K562 (cell line): ENCODE results near the gene GTPBP2. TPM values are rescaled to one million over a fixed set of nuclear protein-coding genes. Genes with fewer than 3 reads are reported as not detected.

Experiments used
- CHD4 ChIP-seq: fragments of 200-600 bp; sonication (generic); IDR thresholded peaks from 3 replicates; pipeline ENCODE4 v1.6.1; 2012; ENCODE audit warnings: low read depth, mild to moderate bottlenecking, mixed read lengths, low read length, inconsistent platforms; ENCODE audit not compliant: insufficient read depth, insufficient replicate concordance, poor library complexity, severe bottlenecking
- CREM ChIP-seq: IDR thresholded peaks from 2 replicates; pipeline ENCODE4 v1.6.1; 2014; ENCODE audit warnings: antibody characterized with exemption, low read depth
- FOXA3 ChIP-seq, 2 experiments: fragments of 450-650 bp in 1 of 2; sonication (generic) in 1 of 2; formaldehyde crosslinking; IDR thresholded peaks in 1 of 2; conservative IDR thresholded peaks in 1 of 2; 2 replicates each; pipeline versions ENCODE4 v1.4.0 to v1.8.0; 2020 to 2022; ENCODE audit warnings: mild to moderate bottlenecking in 2 of 2, missing genetic modification reagents in 1 of 2
- FOXM1 ChIP-seq, 2 experiments: fragments of 450-650 bp in 1 of 2; sonication (generic) in 1 of 2; formaldehyde crosslinking in 1 of 2; IDR thresholded peaks; 2 replicates each; pipeline versions ENCODE4 v1.6.1 to v1.9.0; 2017 to 2022; ENCODE audit warnings: low read depth in 2 of 2, mild to moderate bottlenecking in 2 of 2, missing genetic modification reagents in 1 of 2, moderate library complexity in 1 of 2
- HDAC2 ChIP-seq: fragments of 450-650 bp; IDR thresholded peaks from 2 replicates; pipeline ENCODE4 v1.6.1; 2016; ENCODE audit warnings: mild to moderate bottlenecking
- KLF16 ChIP-seq: IDR thresholded peaks from 2 replicates; pipeline ENCODE4 v1.6.1; 2016; ENCODE audit warnings: antibody characterized with exemption
- MTF1 ChIP-seq: fragments of 250-450 bp; sonication (Bioruptor Pico); IDR thresholded peaks from 2 replicates; pipeline ENCODE4 v1.9.0; 2021; ENCODE audit warnings: moderate library complexity, mild to moderate bottlenecking, inconsistent platforms, borderline replicate concordance
- NFE2L1 ChIP-seq: fragments of 450-650 bp; IDR thresholded peaks from 2 replicates; pipeline ENCODE4 v1.6.1; 2016; ENCODE audit warnings: missing genetic modification characterization, low read depth, mild to moderate bottlenecking, missing compliant biosample characterization, moderate library complexity, borderline replicate concordance
- SAP30 ChIP-seq: fragments of 200-600 bp; sonication (generic); IDR thresholded peaks from 2 replicates; pipeline ENCODE4 v1.6.1; 2012; ENCODE audit warnings: borderline replicate concordance, low read depth, mild to moderate bottlenecking, moderate library complexity, low read length, control low read depth, inconsistent platforms; ENCODE audit not compliant: insufficient read depth, poor library complexity, severe bottlenecking
- SMC3 ChIP-seq: conservative IDR thresholded peaks from 2 replicates; pipeline ENCODE4 v1.6.1; 2011; ENCODE audit warnings: low read depth, low read length, improper control_type of control experiment; ENCODE audit not compliant: insufficient read depth
- ZBTB1 ChIP-seq: sonication (generic); formaldehyde crosslinking; IDR thresholded peaks from 2 replicates; pipeline ENCODE4 v1.8.1; 2023; ENCODE audit warnings: missing genetic modification reagents, low read depth, mild to moderate bottlenecking, borderline replicate concordance
- ZNF12 ChIP-seq: sonication (generic); formaldehyde crosslinking; IDR thresholded peaks from 2 replicates; pipeline ENCODE4 v1.4.0; 2020; ENCODE audit warnings: mild to moderate bottlenecking, missing genetic modification reagents
- ZNF165 ChIP-seq: fragments of 250-450 bp; sonication (Bioruptor Pico); IDR thresholded peaks from 2 replicates; pipeline ENCODE4 v1.4.0; 2020; ENCODE audit warnings: borderline replicate concordance
- ZNF431 ChIP-seq: sonication (generic); formaldehyde crosslinking; IDR thresholded peaks from 2 replicates; pipeline ENCODE4 v1.8.0; 2022; ENCODE audit warnings: mild to moderate bottlenecking, missing genetic modification reagents
- ZNF778 ChIP-seq: fragments of 450-650 bp; formaldehyde crosslinking; IDR thresholded peaks from 2 replicates; pipeline ENCODE4 v1.4.0; 2020; ENCODE audit warnings: mild to moderate bottlenecking, moderate library complexity
- polyA plus RNA-seq, 8 experiments: library from polyadenylated mRNA; depleted of rRNA in 4 of 8; stranded (reverse) in 5 of 8; unstranded in 3 of 8; fragments of >200 nt; fragmentation: Nextera tagmentation in 2 of 8; fragmentation: Illumina TruSeq in 1 of 8; extraction: Ambion mirVana in 2 of 8; extraction: Trizol in 1 of 8; gene quantifications; 2 replicates each; pipeline versions ENCODE4 v1.2.1 to v1.2.3, GENCODE V29; 2011 to 2014; ENCODE audit warnings: inconsistent platforms in 1 of 8, missing spikeins in 1 of 8
- total RNA-seq, 7 experiments: library from RNA; depleted of rRNA in 6 of 7; stranded (reverse); fragments of >200 nt in 6 of 7; fragmentation: Illumina TruSeq in 2 of 7; extraction: Trizol in 2 of 7; gene quantifications; 2 replicates each; pipeline versions ENCODE4 v1.2.1 to v1.2.3, GENCODE V29; 2011 to 2021; ENCODE audit warnings: low replicate concordance in 1 of 7
- TF ChIP-seq, protein P1 (sequence below): fragments of 450-650 bp; IDR thresholded peaks from 2 replicates; pipeline ENCODE4 v1.6.1; 2017; ENCODE audit warnings: mild to moderate bottlenecking, moderate library complexity
- TF ChIP-seq, protein P2 (sequence below), 2 experiments: IDR thresholded peaks in 1 of 2; conservative IDR thresholded peaks in 1 of 2; 2 replicates each; pipeline ENCODE4 v1.6.1; 2016; ENCODE audit warnings: low read depth in 2 of 2, mild to moderate bottlenecking in 1 of 2, missing compliant biosample characterization in 1 of 2, missing genetic modification characterization in 1 of 2, moderate library complexity in 1 of 2
- TF ChIP-seq, protein P3 (sequence below): fragments of 450-650 bp; IDR thresholded peaks from 2 replicates; pipeline ENCODE4 v1.7.1; 2018; ENCODE audit warnings: mild to moderate bottlenecking, low read depth; ENCODE audit not compliant: partially characterized antibody

Gene GTPBP2
- total and polyA plus RNA-seq, 9 of the 15 experiments (the other 6 are each of a cell fraction or from before 2014, with no cell fraction given): 48.4 to 196 (median 111) TPM

DNA sequence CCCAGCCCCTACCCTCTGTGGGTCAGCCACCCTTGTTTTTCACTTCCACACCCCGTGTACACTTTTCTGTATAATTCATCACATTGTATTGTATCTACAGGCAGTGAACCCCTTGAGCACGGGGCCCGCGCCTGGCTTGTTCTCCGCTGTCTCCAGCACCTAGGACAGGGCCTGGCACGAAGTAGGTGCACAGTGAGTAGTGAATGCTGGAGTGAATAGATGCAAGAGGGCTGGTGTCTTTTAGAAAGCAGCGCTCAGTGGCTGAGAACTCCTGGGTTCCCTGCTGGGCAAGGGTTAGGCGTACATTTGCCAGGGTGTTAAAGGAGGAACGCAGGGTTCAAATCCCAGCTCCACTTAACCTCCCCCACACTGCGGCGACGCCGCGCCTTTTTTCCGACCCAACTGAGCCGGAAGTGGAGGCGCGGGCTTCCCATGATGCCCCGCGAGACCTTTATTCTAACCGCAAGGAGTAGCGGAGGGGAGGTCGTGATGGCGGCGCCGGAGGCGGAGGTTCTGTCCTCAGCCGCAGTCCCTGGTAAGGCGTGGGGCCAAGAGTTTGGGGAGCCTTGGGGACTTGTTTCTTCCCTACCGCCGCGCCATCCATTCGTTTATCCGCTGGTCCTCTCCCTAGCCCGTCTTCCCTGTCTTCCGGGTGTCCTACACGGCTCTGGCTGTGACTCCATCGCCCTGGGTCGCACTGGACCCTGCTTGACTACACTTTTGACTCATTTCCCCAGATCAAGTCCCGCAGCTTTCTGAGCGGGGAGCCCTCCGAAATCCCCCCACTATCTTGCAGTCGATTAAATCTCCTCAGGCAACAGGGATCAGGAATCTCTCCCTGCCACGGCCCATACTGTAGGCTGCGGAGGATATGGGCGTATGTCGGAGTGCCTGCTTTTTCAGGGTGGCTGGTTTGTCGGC is 6.6 kb upstream of the GTPBP2 start, which contains the start of gene MAD2L1BP (continued):
- TF ChIP-seq ZNF12: peak; percentile 69; the same call in 1 of the 2 replicates
- TF ChIP-seq CREM: peak; percentile 87
- TF ChIP-seq MTF1 (CRISPR knock-in tag): no peak
- peak; percentile 86 for TF ChIP-seq SAP30
- TF ChIP-seq, protein P1, sequence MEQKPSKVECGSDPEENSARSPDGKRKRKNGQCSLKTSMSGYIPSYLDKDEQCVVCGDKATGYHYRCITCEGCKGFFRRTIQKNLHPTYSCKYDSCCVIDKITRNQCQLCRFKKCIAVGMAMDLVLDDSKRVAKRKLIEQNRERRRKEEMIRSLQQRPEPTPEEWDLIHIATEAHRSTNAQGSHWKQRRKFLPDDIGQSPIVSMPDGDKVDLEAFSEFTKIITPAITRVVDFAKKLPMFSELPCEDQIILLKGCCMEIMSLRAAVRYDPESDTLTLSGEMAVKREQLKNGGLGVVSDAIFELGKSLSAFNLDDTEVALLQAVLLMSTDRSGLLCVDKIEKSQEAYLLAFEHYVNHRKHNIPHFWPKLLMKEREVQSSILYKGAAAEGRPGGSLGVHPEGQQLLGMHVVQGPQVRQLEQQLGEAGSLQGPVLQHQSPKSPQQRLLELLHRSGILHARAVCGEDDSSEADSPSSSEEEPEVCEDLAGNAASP: no peak
- TF ChIP-seq, protein P2, sequence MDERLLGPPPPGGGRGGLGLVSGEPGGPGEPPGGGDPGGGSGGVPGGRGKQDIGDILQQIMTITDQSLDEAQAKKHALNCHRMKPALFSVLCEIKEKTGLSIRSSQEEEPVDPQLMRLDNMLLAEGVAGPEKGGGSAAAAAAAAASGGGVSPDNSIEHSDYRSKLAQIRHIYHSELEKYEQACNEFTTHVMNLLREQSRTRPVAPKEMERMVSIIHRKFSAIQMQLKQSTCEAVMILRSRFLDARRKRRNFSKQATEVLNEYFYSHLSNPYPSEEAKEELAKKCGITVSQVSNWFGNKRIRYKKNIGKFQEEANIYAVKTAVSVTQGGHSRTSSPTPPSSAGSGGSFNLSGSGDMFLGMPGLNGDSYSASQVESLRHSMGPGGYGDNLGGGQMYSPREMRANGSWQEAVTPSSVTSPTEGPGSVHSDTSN (CRISPR knock-in tag; IDR thresholded peaks at IDR 0.05; ENCODE audit: low read depth): no peak
- TF ChIP-seq, protein P2 (tag; conservative IDR thresholded peaks at IDR 0.05; ENCODE audit: low read depth): no peak
- TF ChIP-seq KLF16: peak; percentile 60
- no peak for TF ChIP-seq ZBTB1 (CRISPR knock-in tag)
- no peak for TF ChIP-seq ZNF165 (CRISPR knock-in tag)
- no peak for TF ChIP-seq ZNF778 (CRISPR knock-in tag)
- TF ChIP-seq FOXM1 (IDR thresholded peaks at IDR 0.05; ENCODE audit: low read depth): peak; percentile 27; the same call in 1 of the 2 replicates
- TF ChIP-seq FOXM1 (CRISPR knock-in tag; IDR thresholded peaks at IDR 0.05; ENCODE audit: low read depth): no peak; the same call in 1 of the 2 replicates
- TF ChIP-seq SMC3: no peak
- TF ChIP-seq FOXA3 (CRISPR knock-in tag; conservative IDR thresholded peaks at IDR 0.05 in 1 of 2, IDR thresholded peaks at IDR 0.05 in 1 of 2): no peak; a peak in 1 of 4 replicates
- TF ChIP-seq HDAC2: peak; percentile 98
- TF ChIP-seq NFE2L1 (tag): no peak
- TF ChIP-seq ZNF431 (CRISPR knock-in tag): 0 out of 2 replicates have a peak, but pooled peaks have one; percentile 54
- peak; percentile 74 for TF ChIP-seq CHD4
- TF ChIP-seq, protein P3, sequence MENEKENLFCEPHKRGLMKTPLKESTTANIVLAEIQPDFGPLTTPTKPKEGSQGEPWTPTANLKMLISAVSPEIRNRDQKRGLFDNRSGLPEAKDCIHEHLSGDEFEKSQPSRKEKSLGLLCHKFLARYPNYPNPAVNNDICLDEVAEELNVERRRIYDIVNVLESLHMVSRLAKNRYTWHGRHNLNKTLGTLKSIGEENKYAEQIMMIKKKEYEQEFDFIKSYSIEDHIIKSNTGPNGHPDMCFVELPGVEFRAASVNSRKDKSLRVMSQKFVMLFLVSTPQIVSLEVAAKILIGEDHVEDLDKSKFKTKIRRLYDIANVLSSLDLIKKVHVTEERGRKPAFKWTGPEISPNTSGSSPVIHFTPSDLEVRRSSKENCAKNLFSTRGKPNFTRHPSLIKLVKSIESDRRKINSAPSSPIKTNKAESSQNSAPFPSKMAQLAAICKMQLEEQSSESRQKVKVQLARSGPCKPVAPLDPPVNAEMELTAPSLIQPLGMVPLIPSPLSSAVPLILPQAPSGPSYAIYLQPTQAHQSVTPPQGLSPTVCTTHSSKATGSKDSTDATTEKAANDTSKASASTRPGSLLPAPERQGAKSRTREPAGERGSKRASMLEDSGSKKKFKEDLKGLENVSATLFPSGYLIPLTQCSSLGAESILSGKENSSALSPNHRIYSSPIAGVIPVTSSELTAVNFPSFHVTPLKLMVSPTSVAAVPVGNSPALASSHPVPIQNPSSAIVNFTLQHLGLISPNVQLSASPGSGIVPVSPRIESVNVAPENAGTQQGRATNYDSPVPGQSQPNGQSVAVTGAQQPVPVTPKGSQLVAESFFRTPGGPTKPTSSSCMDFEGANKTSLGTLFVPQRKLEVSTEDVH: peak; percentile 89
